Suppressor macrophage treated with lipopolysaccharide for 1 hour (primary cell): Measurements from ENCODE around the gene THBS3.

Source experiments
- DNase-seq, 3 donors: peaks; one replicate each; pipeline ENCODE4 v3.0.0-alpha.2; 2020 to 2022

THBS3 gene

DNA sequence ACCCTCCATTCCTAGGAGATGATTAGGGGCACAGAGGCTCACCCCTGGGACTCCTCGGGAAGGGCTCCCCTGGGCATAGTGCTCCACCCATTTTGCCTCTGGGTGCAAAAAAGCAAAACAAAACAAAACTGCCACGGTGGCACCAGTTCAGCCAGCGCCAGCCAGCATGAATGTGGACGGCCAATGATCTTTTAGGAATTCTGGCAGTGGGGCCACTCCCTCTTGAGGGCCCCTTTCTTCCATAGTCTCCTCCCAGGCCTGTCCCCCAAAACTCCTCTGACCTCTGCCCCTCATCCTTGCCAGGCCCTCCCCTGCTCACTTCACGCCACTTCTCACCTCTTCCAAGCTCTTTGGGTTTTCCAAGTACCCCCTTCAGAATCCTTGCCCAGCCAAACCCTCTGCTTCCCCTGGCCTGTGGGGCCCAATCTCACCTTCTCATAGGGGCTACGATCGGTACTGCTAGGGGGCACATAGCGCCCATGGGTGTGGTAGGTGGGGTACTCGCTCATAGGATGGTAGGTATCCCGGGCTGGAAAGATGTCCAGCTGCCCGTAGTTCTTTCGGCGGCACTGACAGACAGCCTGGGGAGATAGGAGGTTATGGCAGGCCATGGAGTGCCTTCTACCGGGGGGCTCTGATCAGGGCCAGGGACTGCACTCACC, 20.8 kb downstream of the THBS3 start:
- DNase-seq, result no peak

DNA sequence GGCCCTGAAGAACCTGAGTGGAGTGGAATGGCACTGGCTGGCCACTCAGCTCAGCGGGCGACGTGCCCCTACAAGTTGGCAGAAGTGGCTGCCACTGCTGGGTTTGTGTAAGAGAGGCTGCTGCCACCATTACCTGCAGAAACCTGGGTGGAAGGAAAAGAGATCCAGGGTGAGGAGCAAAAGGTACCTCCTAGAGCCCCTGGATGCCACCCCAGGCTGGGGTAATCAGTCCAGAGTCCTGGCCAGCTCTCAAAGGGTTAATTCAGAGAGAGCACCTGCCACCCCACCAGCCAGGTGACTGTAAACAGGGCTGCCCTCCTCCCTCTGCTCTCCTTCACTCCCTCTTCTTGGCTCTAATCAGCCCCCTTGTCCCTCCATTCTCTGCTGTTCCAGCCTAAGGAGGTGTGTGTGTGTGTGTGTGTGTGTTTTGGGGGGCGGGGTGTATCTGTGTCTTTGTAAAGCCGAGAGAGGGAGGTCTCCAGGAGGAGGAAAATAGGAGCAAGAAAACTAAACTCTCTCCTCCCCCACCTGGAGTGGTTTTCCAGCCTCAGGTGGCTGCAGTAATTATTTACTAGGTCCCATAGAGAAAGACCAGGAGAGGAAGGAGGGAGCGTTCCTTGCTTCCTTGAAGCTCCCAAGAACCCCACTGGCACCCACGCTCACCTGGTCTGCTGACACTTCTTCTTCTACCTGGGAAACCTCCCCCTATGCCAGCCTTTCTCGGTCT, 21.5 kb downstream of the THBS3 start:
- no peak for DNase-seq

DNA sequence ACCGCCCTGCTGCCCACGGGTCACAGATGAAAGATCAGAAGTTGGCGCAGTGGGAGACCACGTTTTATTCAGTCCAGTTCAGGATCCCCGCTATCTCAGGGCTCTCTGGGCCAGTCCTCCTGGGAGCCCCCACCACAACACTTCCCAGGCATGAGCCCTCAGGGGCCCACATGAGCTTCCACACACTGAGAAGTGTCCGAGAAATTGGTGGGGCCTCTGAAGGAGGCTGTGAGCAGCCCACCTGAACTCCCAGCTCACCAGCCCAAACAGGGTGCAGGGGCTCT, 22.0 kb downstream of the THBS3 start:
- no peak for DNase-seq

DNA sequence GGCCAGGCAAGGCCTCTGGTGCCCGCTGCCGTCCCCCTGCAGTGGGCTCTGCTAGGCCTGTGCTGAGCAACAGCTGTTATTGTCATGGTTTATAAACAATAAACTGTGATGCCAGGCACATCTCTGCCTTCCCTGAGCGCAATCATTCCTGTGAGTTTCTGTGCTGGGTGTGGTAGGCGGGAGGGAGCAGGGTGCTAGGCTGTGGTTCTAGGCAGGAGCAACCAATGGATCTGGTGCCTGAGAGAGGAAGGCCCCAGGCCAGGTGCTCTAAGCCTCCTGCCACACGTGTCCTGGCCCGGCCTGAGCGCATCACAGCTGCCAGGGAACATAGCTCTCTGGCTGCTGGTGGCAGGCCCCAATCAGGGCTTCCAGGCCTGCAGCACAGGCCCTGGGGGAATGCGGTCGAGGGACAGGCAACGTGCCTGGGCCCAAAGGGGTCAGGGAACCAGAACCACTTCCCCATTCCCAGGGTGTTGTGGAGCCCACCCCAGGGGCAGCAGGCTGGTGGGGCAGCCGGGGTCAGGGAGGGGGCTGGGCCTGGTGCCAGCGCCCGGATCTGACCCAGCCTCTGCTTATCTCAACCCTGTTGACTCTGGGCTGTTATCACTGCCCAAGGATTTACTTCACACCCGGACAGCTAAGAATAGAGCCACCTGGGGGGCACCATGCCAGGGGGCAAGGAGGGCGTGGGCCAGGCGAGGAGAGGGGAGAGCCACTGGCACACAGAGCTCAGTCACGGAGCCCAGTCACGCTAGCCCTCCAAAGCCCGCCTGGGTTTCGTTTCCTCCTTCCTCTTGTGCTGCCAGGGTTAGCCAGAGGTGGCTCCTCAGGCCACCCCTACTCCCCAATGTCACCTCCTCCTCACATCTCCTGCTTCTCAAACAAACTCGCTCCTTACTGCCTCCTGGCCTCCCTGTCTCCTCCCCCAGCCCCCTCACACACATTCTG, 22.6 kb downstream of the THBS3 start:
- peak; percentile 84 to 92 (median 88) for DNase-seq

DNA sequence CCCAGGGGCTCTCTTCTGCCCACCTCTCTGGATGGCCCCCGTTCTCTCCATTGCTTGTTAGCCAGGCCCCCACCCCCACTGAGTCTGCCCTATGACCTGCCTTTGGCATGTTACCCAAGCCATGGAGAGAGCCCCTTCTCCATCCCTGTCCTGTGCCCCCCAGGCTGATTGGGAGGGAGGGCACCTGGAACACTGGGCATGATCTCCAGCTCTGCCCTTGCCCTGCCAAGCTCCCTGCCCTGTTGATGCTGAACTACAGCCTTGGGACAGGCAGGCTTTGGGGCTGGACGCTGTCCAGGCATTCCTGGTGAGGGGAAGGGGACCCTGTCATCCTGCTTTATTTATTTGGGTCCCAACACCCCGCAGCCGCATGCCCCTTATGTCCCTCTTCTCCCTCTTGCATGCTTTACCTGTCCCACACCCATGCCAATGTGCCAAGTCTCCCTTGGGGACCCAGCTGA, 23.3 kb downstream of the THBS3 start:
- DNase-seq, result peak in 1 of 3 donors; percentile 16

DNA sequence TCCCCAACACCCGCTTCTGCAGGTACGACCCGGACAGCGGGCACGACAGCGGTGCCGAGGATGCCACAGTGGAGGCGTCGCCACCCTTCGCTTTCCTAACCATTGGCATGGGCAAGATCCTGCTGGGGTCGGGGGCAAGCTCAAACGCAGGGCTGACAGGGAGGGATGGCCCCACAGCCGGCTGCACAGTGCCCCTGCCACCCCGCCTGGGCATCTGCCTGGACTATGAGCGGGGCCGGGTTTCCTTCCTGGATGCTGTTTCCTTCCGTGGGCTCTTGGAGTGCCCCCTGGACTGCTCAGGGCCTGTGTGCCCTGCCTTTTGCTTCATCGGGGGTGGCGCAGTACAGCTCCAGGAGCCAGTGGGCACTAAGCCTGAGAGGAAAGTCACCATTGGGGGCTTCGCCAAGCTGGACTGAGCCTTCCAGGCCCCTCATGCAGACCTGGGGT, 23.9 kb downstream of the THBS3 start:
- DNase-seq, result peak in 1 of 3 donors; percentile 6

DNA sequence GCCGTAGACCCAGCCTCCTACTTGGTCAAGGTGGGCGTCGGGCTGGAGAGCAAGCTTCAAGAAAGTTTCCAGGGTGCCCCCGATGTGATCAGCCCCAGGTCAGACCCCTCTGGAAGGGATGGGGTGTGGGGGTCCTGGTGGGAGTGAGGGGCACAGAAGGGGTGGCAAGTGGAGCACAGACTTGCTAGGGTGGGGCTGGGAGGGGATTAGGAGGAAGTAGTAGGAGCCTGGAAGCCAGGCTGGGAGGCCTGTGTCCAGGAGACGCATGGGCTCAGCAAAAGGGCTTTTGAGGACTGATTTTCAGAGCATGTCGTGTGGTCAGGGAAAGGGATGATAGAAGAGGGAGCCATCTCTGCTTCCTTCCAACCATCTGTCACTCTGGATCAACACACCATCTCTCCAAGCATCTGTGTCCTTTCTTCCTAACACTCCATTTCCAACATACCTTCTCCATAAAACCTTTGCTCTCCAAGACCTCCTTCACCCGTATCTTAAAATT, 25.6 kb downstream of the THBS3 start:
- peak in 1 of 3 donors; percentile 8 for DNase-seq

DNA sequence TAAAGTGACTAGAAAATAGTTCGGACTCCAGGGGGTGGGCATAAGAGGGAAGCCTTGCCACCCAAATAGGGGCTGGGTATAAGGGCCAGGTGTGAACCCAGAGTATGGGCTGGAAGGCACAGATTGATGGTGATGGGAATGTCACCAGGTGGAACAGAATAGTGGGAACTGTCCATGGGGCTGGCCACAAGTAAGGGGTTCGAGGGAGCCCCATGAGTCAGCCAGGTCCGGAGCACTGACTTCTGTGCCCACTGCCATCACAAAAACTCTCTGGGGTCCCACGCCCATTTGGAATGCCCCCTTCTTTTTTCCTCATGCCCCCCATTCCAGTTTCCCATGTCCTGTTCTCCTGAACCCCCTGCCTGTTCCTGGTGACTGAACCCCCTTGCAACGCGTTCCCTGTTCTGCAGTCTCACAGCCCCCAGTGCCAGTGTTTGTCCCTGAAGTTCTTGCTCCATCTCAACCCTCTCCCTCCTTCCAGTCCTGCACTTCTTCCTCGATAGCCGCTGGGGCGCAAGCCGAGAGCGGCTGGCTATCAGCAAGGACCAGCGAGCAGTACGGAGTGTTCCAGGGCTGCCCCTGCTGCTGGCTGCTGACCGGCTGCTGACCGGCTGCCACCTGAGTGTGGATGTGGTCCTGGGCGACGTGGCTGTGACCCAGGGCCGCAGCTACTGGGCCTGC, 26.2 kb downstream of the THBS3 start:
- DNase-seq, result peak in 1 of 3 donors; percentile 14

DNA sequence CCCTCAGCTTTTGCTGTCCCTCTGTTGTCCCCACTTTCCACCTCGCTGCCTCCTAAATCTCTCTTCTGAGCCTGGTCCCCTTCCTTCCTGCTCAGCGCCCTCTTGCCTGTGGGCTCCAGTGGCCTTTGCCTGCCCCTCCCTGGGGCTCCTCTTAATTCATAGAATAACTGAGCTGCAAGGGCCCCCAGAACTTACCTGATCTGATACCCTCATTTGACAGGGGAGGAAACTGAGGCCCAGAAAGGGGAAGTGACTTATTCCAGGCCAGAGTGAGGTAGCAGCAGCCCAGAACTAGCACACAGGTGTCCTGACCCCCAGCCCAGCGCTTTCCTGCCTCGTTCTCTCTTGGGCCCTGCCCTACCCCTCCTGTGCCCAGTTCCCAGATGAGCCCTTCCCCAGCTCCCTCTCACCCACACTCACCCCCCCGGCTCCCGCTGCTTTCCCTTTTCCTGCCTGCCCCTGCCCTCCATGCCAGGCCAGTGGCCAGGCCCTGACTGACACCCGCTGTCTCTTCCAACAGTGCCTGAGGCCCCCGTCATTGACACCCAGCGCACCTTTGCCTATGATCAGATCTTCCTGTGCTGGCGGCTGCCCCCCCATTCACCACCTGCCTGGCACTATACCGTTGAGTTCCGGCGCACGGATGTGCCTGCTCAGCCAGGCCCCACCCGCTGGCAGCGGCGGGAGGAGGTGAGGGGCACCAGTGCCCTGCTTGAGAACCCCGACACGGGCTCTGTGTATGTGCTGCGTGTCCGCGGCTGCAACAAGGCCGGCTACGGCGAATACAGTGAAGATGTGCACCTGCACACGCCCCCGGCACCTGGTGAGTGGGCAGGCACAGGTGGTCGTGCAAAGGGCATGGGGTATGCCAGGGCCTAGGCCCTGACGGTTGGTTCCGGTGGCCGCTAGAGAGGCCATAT, 28.3 kb downstream of the THBS3 start:
- DNase-seq, result peak in 1 of 3 donors; percentile 10

DNA sequence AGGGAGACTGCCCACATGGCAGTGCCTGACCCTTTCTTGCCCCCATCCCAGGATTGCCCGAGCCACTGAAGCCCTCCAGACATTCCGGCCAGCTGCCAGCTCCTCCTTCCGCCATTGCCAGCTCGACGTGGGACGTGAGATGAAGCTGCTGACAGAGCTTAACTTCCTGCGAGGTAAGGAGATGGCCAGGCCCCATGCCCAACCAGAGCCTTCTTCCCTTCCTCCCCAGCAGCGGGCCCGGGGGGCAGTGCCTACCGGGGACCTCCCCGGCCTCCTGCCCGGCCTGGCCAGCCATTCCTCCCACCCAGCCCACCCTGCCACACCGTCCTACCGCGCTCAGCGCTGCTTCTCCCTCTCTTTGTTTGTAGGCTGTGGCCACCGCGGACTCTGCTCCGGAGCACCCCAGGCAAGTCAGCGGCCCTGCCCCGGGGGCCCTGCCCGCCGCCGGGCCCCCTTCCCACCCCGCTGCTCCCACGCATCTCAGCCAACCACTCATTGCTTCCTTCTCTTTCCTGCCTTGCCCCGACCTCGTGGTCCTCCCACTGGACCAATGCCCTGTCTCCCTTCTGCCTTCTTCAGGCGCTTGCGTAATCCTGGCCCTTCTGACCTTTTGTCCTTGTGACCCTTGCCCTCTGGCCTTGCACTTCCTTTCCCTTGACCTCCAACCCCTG, 29.1 kb downstream of the THBS3 start:
- peak; percentile 59 to 69 (median 62) for DNase-seq

DNA sequence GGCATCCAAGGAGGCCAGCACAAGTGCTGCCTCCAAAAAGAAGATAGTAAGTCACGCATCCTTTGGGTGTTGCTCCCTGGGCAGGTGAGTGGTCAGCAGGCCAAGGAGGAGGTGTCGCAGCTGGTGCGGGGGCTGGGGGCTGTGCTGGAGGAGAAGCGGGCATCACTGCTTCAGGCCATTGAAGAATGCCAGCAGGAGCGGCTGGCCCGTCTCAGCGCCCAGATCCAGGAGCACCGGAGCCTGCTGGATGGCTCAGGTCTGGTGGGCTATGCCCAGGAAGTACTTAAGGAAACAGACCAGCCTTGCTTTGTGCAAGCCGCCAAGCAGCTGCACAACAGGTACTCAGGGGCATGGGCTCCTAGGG, 29.8 kb downstream of the THBS3 start:
- DNase-seq, result no peak

DNA sequence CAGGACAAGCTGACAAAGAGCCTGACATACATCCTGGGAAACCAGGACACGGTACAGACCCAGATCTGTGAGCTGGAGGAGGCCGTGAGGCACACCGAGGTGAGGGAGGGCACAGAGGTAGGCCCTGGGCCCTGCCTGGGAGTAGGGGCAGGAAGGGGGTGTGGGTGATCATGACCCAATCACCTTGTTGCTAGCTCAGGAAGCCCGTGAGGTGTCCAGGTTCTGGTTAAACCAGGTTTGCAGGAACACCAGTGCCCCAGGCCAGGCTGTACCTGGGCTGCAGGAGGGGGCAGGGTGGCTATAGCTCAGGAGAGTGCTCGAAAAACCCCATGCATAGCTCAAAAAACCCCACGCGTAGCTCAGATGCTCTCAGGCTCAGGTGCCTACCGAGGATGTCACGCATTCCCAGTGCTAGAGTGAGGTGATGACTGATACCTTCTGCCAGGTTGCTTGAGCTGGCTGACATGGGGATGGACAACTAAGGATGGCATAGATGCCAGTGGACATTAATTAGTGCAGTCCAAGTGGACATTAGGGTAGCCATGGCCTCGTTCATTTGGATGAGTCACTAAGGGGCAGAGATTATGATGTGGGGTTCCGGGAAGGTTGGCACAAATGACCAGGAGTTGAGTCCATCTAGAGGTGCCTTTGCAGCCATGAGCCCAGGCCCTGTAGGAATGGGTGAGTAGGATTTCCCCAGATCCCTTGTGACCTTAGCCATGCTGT, 30.3 kb downstream of the THBS3 start:
- DNase-seq, result peak in 1 of 3 donors; percentile 16

DNA sequence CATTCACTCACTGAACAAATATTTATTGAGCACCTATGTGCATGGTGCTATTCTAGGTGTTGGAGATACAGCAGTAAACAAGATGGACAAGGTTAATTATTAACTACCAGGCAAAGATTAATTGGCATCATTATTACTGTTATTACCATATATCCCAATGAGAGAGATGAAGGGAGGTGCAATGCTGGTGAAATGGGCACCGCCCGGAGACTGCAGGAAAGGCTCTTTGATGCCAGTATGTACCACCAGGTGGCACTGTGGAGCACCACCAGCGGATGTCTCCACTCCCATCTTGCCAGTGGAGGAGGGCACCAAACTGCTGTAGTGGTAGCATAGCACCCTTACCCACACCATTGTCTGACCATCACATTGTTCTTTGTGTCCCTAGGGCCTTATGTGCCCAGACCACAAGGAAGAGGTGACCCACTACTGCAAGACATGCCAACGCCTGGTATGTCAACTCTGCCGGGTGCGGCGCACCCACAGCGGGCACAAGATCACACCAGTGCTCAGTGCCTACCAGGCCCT, 31.1 kb downstream of the THBS3 start:
- DNase-seq, result peak; percentile 88 to 91 (median 89)

DNA sequence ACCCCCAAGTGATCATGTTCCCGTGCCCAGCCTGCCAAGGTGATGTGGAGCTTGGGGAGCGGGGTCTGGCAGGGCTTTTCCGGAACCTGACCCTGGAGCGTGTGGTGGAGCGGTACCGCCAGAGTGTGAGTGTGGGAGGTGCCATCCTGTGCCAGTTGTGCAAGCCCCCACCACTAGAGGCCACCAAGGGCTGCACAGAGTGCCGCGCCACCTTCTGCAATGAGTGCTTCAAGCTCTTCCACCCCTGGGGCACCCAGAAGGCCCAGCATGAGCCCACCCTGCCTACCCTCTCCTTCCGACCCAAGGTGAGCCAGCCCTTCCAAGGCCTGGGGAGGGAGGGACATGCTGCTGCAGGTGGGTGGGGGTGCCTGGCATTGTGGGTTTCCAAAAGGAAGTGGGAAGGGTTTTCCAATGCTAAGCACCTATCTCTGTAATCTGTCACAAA, 31.7 kb downstream of the THBS3 start:
- peak in 1 of 3 donors; percentile 39 for DNase-seq

DNA sequence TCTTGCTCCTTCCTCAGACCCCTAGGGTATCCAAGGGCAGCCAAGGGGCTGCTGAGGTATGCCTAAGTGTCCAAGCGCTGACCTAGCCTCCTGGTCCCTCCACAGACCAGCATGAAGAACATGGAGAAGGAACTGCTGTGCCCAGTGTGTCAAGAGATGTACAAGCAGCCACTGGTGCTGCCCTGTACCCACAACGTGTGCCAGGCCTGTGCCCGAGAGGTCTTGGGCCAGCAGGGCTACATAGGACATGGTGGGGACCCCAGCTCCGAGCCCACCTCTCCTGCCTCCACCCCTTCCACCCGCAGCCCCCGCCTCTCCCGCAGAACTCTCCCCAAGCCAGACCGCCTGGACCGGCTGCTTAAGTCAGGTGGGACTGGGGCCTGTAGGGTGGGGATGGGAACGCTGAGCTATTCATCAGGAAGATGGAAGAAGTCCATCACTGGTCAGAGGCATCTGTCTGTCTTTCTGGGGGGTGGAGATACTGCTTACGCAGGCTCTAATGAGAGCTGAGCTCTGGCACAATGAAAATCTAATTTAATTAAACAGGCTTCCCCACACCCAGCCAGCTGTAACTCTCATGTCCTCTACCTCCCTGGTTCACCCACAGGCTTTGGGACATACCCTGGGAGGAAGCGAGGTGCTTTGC, 32.3 kb downstream of the THBS3 start:
- no peak for DNase-seq

DNA sequence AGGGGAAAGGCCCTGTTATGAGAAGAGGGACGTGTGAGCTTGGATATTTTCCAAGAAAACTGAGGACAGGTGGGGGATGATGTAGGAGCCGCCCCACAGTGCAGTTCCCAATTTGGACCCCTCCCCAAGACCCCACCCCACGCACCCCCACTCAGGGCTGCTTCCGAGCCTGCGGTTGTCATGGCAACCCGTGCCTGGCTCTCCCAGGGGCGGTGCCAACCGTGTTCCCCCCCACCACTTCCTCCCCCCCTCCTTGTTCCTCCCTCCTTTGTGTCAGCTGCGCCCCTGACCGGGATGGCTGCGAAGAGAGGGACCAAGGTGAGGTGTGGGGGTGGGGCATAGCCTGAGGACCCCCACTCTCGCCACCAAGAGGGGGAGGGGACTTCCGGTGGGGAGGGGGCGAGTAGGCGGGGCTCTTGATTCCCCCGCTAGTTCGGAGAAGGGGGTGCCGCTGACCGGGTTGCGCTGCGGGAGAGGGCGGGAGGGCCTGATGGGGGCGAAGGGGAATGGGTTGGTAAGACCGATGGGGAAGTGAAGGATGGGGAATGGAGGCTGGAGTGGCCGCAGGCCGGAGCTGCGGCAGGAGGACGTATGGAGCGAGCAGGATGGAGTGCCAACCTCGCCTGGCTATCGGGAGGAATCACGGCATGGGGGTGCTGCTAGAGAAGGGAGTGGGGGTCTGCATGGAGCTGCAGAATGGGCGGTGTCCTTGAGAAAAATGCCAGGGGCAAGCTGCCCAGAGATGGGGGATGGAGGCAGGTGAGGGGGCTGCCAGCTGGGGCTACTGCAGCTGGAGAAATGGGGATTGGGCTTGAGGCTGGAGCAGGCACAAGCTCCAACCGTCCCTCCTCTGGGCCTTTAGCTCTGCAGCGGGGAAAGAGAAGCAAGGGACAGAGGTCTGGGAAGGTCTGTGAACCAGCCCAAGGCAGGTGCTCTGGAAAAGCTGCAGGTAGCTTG, 33.1 kb downstream of the THBS3 start:
- no peak for DNase-seq

DNA sequence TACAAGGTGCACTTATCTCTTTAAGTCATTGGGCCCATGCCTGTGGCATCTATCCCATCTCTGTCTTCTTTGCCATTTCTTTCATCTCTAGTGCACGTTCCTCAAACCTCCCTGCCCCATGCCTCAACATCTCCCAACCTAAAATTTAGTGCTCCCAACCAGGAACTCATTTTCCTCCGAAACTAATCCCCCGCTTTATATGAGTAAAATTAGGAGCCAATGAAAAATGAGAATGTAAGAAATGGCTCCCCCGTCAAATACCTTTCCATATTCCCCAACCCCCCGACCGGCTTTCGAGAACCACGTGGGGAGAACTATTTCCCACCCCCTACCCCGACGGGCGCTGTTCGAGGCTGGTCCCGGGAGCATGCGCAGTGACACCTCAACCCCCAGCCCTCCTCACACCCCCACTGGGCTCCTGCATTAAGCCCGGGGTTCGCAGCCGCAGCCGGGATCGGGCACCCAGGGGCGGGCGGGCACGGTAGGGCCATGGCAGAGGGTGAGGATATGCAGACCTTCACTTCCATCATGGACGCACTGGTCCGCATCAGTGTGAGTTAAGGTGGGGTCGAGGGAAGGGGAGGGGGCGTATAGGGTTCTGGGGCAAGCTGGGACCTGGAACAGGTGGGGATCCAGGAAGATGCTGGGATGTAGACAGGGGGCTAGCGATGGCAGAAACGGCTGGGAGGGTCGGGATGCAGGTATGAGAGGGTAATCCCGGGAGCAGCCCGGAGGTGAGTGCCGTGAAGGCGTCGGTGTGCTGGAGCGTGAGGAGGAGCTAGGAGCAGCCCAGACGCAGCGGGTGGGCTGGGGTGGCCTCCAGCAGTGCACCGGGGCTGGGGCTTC, 34.0 kb downstream of the THBS3 start, which contains the start of gene TRIM46:
Gene TRIM46, plus strand, starts transcription at position 372 of the 846 bp plus-strand sequence. Its CDS starts 118 bp downstream, at position 490.
- DNase-seq, result no peak
